ENCODE results near the gene RNF213. TPM values are rescaled to one million over a fixed set of nuclear protein-coding genes. Genes with fewer than 3 reads are reported as not detected.

RNF213 gene
- total RNA-seq, 1 donor from 2014 or later, result 111 TPM

- no peak for DNase-seq
Observed at GRCh38 chr17:80374039-80374731, 113.5 kb downstream of the RNF213 start.

- DNase-seq, result no peak
Observed at GRCh38 chr17:80374732-80375585, 114.3 kb downstream of the RNF213 start.

GRCh38 chr17:80376531-80376930 is 115.9 kb downstream of the RNF213 start:
- DNase-seq, result no peak

GRCh38 chr17:80377798-80378197 is 117.1 kb downstream of the RNF213 start:
- no peak for DNase-seq

GRCh38 chr17:80379348-80379747 is 118.7 kb downstream of the RNF213 start:
- DNase-seq, result no peak

- no peak for DNase-seq
Observed at GRCh38 chr17:80380068-80380467, 119.4 kb downstream of the RNF213 start.

- no peak for DNase-seq
Observed at GRCh38 chr17:80380555-80381002, 119.9 kb downstream of the RNF213 start.

- no peak for DNase-seq
Observed at GRCh38 chr17:80381416-80381923, 120.8 kb downstream of the RNF213 start.

- DNase-seq, result no peak
Observed at GRCh38 chr17:80382446-80382845, 121.8 kb downstream of the RNF213 start.

GRCh38 chr17:80382956-80383355 is 122.3 kb downstream of the RNF213 start:
- no peak for DNase-seq

GRCh38 chr17:80384078-80384960 is 123.7 kb downstream of the RNF213 start:
- no peak for DNase-seq

- DNase-seq, result no peak
Observed at GRCh38 chr17:80385046-80385445, 124.4 kb downstream of the RNF213 start.

GRCh38 chr17:80386341-80386740 is 125.7 kb downstream of the RNF213 start:
- DNase-seq, result no peak

GRCh38 chr17:80387071-80387470 is 126.4 kb downstream of the RNF213 start:
- DNase-seq, result no peak

- DNase-seq, result no peak
Observed at GRCh38 chr17:80388175-80388574, 127.5 kb downstream of the RNF213 start.

- DNase-seq, result no peak
Observed at GRCh38 chr17:80388601-80389000, 127.9 kb downstream of the RNF213 start.

GRCh38 chr17:80389011-80389995 is 128.7 kb downstream of the RNF213 start:
- DNase-seq, result no peak

- DNase-seq, result no peak
Observed at GRCh38 chr17:80393241-80393890, 132.7 kb downstream of the RNF213 start.

GRCh38 chr17:80393961-80394360 is 133.3 kb downstream of the RNF213 start:
- DNase-seq, result no peak

GRCh38 chr17:80394629-80395216 is 134.1 kb downstream of the RNF213 start:
- DNase-seq, result no peak

Data from dermis blood vessel endothelial cell (primary cell).